Measurements from ENCODE around the gene GPR146.
"Not testable (repeated sequence)": the region's sequence is repeated elsewhere in the genome, so short reads cannot be mapped to it uniquely, and the experiment has no call there.

GPR146 gene

GRCh38 chr7:1058311-1058710, 14.0 kb downstream of the GPR146 start:
- DNase-seq (ENCODE audit: low read depth): no peak

- DNase-seq (ENCODE audit: low read depth): no peak
These were observed 14.5 kb downstream of the GPR146 start for GRCh38 chr7:1058821-1059199.

GRCh38 chr7:1059200-1060091, 15.1 kb downstream of the GPR146 start:
- peak; percentile 30 for DNase-seq (ENCODE audit: low read depth)

GRCh38 chr7:1060315-1061072, 16.1 kb downstream of the GPR146 start:
- DNase-seq (ENCODE audit: low read depth): no peak

GRCh38 chr7:1061180-1061579, 16.8 kb downstream of the GPR146 start:
- no peak for DNase-seq (ENCODE audit: low read depth)

GRCh38 chr7:1062296-1063294, 18.2 kb downstream of the GPR146 start:
- DNase-seq (ENCODE audit: low read depth): no peak

GRCh38 chr7:1063361-1063760, 19.0 kb downstream of the GPR146 start:
- DNase-seq (ENCODE audit: low read depth): no peak

GRCh38 chr7:1064581-1064980, 20.2 kb downstream of the GPR146 start:
- no peak for DNase-seq (ENCODE audit: low read depth)

- DNase-seq (ENCODE audit: low read depth): no peak
These were observed 20.9 kb downstream of the GPR146 start for GRCh38 chr7:1065263-1065584.

GRCh38 chr7:1065585-1066241, 21.4 kb downstream of the GPR146 start:
- peak; percentile 38 for DNase-seq (ENCODE audit: low read depth)

GRCh38 chr7:1066242-1066588, 21.9 kb downstream of the GPR146 start:
- no peak for DNase-seq (ENCODE audit: low read depth)

- DNase-seq (ENCODE audit: low read depth): no peak
These were observed 23.7 kb downstream of the GPR146 start for GRCh38 chr7:1068013-1068412.

- DNase-seq (ENCODE audit: low read depth): no peak
These were observed 24.3 kb downstream of the GPR146 start for GRCh38 chr7:1068619-1069018.

- DNase-seq (ENCODE audit: low read depth): no peak
These were observed 26.2 kb downstream of the GPR146 start for GRCh38 chr7:1070544-1071011.

- DNase-seq (ENCODE audit: low read depth): no peak
These were observed 27.4 kb downstream of the GPR146 start for GRCh38 chr7:1071731-1072254.

GRCh38 chr7:1073142-1073977, 29.0 kb downstream of the GPR146 start:
- no peak for DNase-seq (ENCODE audit: low read depth)

- not testable (repeated sequence) for DNase-seq (ENCODE audit: low read depth)
These were observed 29.7 kb downstream of the GPR146 start for GRCh38 chr7:1074018-1074417.

- no peak for DNase-seq (ENCODE audit: low read depth)
These were observed 30.5 kb downstream of the GPR146 start for GRCh38 chr7:1074593-1075431.
